GM12878 (cell line): Measurements from ENCODE around the gene MNAT1. TPM values are rescaled to one million over a fixed set of nuclear protein-coding genes. Genes with fewer than 3 reads are reported as not detected.

Experiments used
- ATAC-seq: fragments of 200-7000 bp; cut with Tn5 transposase; 3 replicates; pipeline ENCODE4 v1.9.1; 2020; ENCODE audit warnings: mild to moderate bottlenecking, moderate library complexity
- BruUV-seq: library from RNA; stranded (reverse); fragments of 400-500 nt; replicated peaks from 2 replicates; lab custom pipeline; 2021; lab: Mats Ljungman, UMichigan
- CTCF ChIA-PET: fragments of 300-600 bp; sonication (Branson Sonifier 250); formaldehyde crosslinking; extraction: SDS; loops from one replicate; lab custom pipeline; 2021; ENCODE audit warnings: inconsistent platforms; lab: Yijun Ruan, JAX
- POLR2A ChIA-PET: fragments of 350-600 bp; formaldehyde crosslinking; extraction: SDS; loops from one replicate; lab custom pipeline; 2021; ENCODE audit warnings: inconsistent platforms; lab: Charles Lee
- RAD21 ChIA-PET: fragments of 300-600 bp; sonication (Branson Sonifier 250); formaldehyde crosslinking; loops from one replicate; lab custom pipeline; 2023; ENCODE audit warnings: antibody characterized with exemption; ENCODE audit not compliant: unreplicated experiment; lab: Charles Lee
- SMC1A ChIA-PET: fragments of 300-600 bp; sonication (Branson Sonifier 250); formaldehyde crosslinking; loops from one replicate; lab custom pipeline; 2023; ENCODE audit not compliant: unreplicated experiment, uncharacterized antibody; lab: Charles Lee
- DNase-seq: peaks from one replicate; pipeline ENCODE4 v3.0.0-alpha.2; 2011; ENCODE audit warnings: low read depth, low spot score
- FAIRE-seq: peaks from 3 replicates; lab custom pipeline; 2011; peaks lifted over from hg19 to GRCh38; lab: Jason Lieb, UNC
- H2AFZ ChIP-seq: 2 replicates; pipeline ENCODE4 v1.6.0; 2011; ENCODE audit warnings: low read depth, low read length, control low read depth; ENCODE audit not compliant: control insufficient read depth
- H3K27ac ChIP-seq: 2 replicates; pipeline ENCODE4 v1.5.1; 2011; ENCODE audit warnings: control low read depth; ENCODE audit not compliant: control insufficient read depth, insufficient read depth
- H3K27me3 ChIP-seq, 2 experiments: replicated peaks in 1 of 2; 2 replicates each; pipeline versions ENCODE4 v1.6.0 to v1.6.1; 2011; ENCODE audit warnings: low read length in 1 of 2; ENCODE audit not compliant: control insufficient read depth in 2 of 2, insufficient read depth in 2 of 2
- H3K36me3 ChIP-seq, 2 experiments: 2 replicates each; pipeline ENCODE4 v1.5.1; 2011; ENCODE audit warnings: low read length in 1 of 2; ENCODE audit not compliant: control insufficient read depth in 2 of 2, insufficient read depth in 2 of 2
- H3K4me1 ChIP-seq: 2 replicates; pipeline ENCODE4 v1.6.1; 2011; ENCODE audit warnings: mild to moderate bottlenecking, low read length, moderate library complexity, mixed read lengths; ENCODE audit not compliant: control insufficient read depth, insufficient read depth
- H3K4me2 ChIP-seq: 2 replicates; pipeline ENCODE4 v1.6.0; 2011; ENCODE audit warnings: control low read depth; ENCODE audit not compliant: control insufficient read depth, insufficient read depth
- H3K4me3 ChIP-seq: fragments of 200-600 bp; sonication (generic); 2 replicates; pipeline ENCODE4 v1.5.1; 2016
- H3K79me2 ChIP-seq: 2 replicates; pipeline ENCODE4 v1.6.0; 2011; ENCODE audit warnings: low read length; ENCODE audit not compliant: control insufficient read depth, insufficient read depth
- H3K9ac ChIP-seq: 2 replicates; pipeline ENCODE4 v1.8.0; 2011; ENCODE audit warnings: low read length, control low read depth, mixed read lengths; ENCODE audit not compliant: control insufficient read depth, insufficient read depth
- H3K9me3 ChIP-seq: replicated peaks from 3 replicates; pipeline ENCODE4 v1.5.1; 2011; ENCODE audit warnings: mild to moderate bottlenecking, low read length; ENCODE audit not compliant: control insufficient read depth, insufficient read depth
- H4K20me1 ChIP-seq: 2 replicates; pipeline ENCODE4 v1.6.0; 2011; ENCODE audit not compliant: control insufficient read depth, insufficient read depth
- BRCA1 ChIP-seq: IDR thresholded peaks from 2 replicates; pipeline ENCODE4 v1.6.1; 2011; ENCODE audit warnings: low read depth, low read length, improper control_type of control experiment
- CBFB ChIP-seq: IDR thresholded peaks from 2 replicates; pipeline ENCODE4 v1.6.1; 2016; ENCODE audit warnings: antibody characterized with exemption, low read depth
- CBX5 ChIP-seq: sonication (generic); IDR thresholded peaks from 2 replicates; pipeline ENCODE4 v1.6.1; 2016; ENCODE audit warnings: low read depth, moderate library complexity, mild to moderate bottlenecking, inconsistent platforms
- HDGF ChIP-seq: fragments of 450-650 bp; IDR thresholded peaks from 2 replicates; pipeline ENCODE4 v1.6.1; 2016; ENCODE audit warnings: antibody characterized with exemption
- MTA2 ChIP-seq: fragments of 450-650 bp; IDR thresholded peaks from 2 replicates; pipeline ENCODE4 v1.6.1; 2016; ENCODE audit warnings: low read depth, mild to moderate bottlenecking, moderate library complexity
- RELA ChIP-seq: fragments of 450-650 bp; IDR thresholded peaks from 2 replicates; pipeline ENCODE4 v1.8.0; 2014; ENCODE audit warnings: borderline replicate concordance; ENCODE audit not compliant: partially characterized antibody
- SIX5 ChIP-seq: IDR thresholded peaks from 2 replicates; pipeline ENCODE4 v1.6.1; 2011; ENCODE audit warnings: mild to moderate bottlenecking, low read depth, low read length, moderate library complexity; ENCODE audit not compliant: severe bottlenecking
- WGBS: methylation state at CpG from one replicate; pipeline ENCODE4 v1.1.6; 2016; ENCODE audit warnings: low lambda C conversion rate; ENCODE audit not compliant: insufficient replicate concordance, insufficient coverage; ENCODE audit errors: missing lambda C conversion rate; 5-methylcytosine and 5-hydroxymethylcytosine counted together
- in situ Hi-C: fragments of 300-500 bp; cut with MboI; formaldehyde crosslinking; loops from 9 replicates; pipeline ENCODE4 v1.14.3; 2018; ENCODE audit warnings: mixed read lengths
- intact Hi-C: fragments of 100-400 bp; cut with micrococcal nuclease; formaldehyde crosslinking; loops from one replicate; pipeline ENCODE4 v1.14.2; 2022; ENCODE audit not compliant: unreplicated experiment
- polyA plus RNA-seq, 11 experiments: library from polyadenylated mRNA; depleted of rRNA in 4 of 11; unstranded in 6 of 11; stranded (reverse) in 5 of 11; fragments of >200 nt; fragmentation: Nextera tagmentation in 4 of 11; fragmentation: Illumina TruSeq in 1 of 11; extraction: Ambion mirVana in 4 of 11; extraction: Trizol in 1 of 11; gene quantifications; 1 replicate in 1 of 11; 2 replicates in 10 of 11; pipeline versions ENCODE4 v1.2.1 to v1.2.3, GENCODE V29; 2011 to 2016; ENCODE audit warnings: inconsistent platforms in 2 of 11, missing spikeins in 2 of 11, low read depth in 1 of 11
- total RNA-seq, 4 experiments: library from RNA; depleted of rRNA in 3 of 4; stranded (reverse); fragments of >200 nt in 3 of 4; fragmentation: Illumina TruSeq in 1 of 4; extraction: Trizol in 1 of 4; gene quantifications; 2 replicates each; pipeline versions ENCODE4 v1.2.1 to v1.2.3, GENCODE V29; 2013 to 2021
- TF ChIP-seq, protein P1 (sequence below): fragments of 450-650 bp; IDR thresholded peaks from 2 replicates; pipeline ENCODE4 v1.6.1; 2017; ENCODE audit warnings: mild to moderate bottlenecking, moderate library complexity
- TF ChIP-seq, protein P2 (sequence below): IDR thresholded peaks from 2 replicates; pipeline ENCODE4 v1.6.1; 2012; ENCODE audit warnings: mild to moderate bottlenecking, low read depth, low read length
- TF ChIP-seq, protein P3 (sequence below): fragments of 450-650 bp; IDR thresholded peaks from 2 replicates; pipeline ENCODE4 v1.6.1; 2018; ENCODE audit warnings: borderline replicate concordance, mild to moderate bottlenecking; ENCODE audit not compliant: partially characterized antibody
- TF ChIP-seq, protein P4 (sequence below): fragments of 450-650 bp; IDR thresholded peaks from 2 replicates; pipeline ENCODE4 v1.6.1; 2014; ENCODE audit warnings: mild to moderate bottlenecking

The MNAT1 gene
- total and polyA plus RNA-seq, 10 of the 15 experiments (the other 5 are each of a cell fraction or from before 2014, with no cell fraction given): 26.5 to 67.4 (median 40.8) TPM

DNA sequence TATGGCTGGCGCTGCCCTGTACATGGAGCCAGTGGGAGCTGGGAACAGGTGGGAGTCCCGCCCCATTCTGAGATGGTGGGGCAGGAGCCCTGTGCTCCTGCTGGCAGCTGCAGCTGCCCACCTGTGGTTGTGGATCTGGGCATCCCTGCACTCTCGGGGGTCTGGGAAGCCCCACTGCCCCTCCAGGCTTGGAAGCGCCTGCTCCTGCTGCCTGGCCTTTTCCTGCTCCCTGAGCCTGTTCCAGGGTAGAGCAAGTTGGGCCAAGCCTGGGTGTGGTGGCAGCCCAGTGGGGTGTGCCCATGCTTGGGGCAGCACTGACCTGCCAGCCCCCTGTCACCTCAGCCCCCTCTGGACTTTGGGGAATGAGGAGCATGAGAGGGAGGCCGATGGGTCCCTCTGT lies 104.0 kb downstream of the MNAT1 start:
- ChIA-PET CTCF (no interaction called here), POLR2A (no interaction called here), SMC1A (interaction anchor here (0.5 kb wide), 1 partner anchor 13 kb away, joined by 3 read pairs; no protein-coding TSS in a partner anchor), RAD21 (no interaction called here)
- no peak overlapping the region for H3K4me3 ChIP-seq
- H3K4me2 ChIP-seq: no peak overlapping the region
- no peak overlapping the region for H2AFZ ChIP-seq
- H3K27ac ChIP-seq: no peak overlapping the region
- ATAC-seq (no peak), DNase-seq (no peak), FAIRE-seq (no peak)
- H3K27me3 ChIP-seq: no peaks in the 10 kb centered on the region
- H3K9ac ChIP-seq: no peak overlapping the region
- no peaks in the 10 kb centered on the region for H3K4me1 ChIP-seq
- H3K79me2 ChIP-seq: no peaks in the 10 kb centered on the region
- peaks cover 0 to 6% of the 10 kb centered on the region in 2 experiments; a peak in 2 of 4 replicates for H3K36me3 ChIP-seq
- intact Hi-C loops (no loop called here), in situ Hi-C loops (no loop called here)
- H4K20me1 ChIP-seq: no peaks in the 10 kb centered on the region
- no peaks in the 10 kb centered on the region; the same call in 2 of the 3 replicates for H3K9me3 ChIP-seq
- WGBS: 97% methylated on average over 5 of the region's 5 CpGs
- BruUV-seq: no TSS peak
- TF ChIP-seq HDGF (no peak), CBX5 (no peak), SIX5 (no peak), MTA2 (no peak), CBFB (no peak), RELA (no peak), BRCA1 (no peak)
- TF ChIP-seq, protein P1, sequence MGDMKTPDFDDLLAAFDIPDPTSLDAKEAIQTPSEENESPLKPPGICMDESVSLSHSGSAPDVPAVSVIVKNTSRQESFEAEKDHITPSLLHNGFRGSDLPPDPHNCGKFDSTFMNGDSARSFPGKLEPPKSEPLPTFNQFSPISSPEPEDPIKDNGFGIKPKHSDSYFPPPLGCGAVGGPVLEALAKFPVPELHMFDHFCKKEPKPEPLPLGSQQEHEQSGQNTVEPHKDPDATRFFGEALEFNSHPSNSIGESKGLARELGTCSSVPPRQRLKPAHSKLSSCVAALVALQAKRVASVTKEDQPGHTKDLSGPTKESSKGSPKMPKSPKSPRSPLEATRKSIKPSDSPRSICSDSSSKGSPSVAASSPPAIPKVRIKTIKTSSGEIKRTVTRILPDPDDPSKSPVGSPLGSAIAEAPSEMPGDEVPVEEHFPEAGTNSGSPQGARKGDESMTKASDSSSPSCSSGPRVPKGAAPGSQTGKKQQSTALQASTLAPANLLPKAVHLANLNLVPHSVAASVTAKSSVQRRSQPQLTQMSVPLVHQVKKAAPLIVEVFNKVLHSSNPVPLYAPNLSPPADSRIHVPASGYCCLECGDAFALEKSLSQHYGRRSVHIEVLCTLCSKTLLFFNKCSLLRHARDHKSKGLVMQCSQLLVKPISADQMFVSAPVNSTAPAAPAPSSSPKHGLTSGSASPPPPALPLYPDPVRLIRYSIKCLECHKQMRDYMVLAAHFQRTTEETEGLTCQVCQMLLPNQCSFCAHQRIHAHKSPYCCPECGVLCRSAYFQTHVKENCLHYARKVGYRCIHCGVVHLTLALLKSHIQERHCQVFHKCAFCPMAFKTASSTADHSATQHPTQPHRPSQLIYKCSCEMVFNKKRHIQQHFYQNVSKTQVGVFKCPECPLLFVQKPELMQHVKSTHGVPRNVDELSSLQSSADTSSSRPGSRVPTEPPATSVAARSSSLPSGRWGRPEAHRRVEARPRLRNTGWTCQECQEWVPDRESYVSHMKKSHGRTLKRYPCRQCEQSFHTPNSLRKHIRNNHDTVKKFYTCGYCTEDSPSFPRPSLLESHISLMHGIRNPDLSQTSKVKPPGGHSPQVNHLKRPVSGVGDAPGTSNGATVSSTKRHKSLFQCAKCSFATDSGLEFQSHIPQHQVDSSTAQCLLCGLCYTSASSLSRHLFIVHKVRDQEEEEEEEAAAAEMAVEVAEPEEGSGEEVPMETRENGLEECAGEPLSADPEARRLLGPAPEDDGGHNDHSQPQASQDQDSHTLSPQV: no peak
- TF ChIP-seq, protein P2, sequence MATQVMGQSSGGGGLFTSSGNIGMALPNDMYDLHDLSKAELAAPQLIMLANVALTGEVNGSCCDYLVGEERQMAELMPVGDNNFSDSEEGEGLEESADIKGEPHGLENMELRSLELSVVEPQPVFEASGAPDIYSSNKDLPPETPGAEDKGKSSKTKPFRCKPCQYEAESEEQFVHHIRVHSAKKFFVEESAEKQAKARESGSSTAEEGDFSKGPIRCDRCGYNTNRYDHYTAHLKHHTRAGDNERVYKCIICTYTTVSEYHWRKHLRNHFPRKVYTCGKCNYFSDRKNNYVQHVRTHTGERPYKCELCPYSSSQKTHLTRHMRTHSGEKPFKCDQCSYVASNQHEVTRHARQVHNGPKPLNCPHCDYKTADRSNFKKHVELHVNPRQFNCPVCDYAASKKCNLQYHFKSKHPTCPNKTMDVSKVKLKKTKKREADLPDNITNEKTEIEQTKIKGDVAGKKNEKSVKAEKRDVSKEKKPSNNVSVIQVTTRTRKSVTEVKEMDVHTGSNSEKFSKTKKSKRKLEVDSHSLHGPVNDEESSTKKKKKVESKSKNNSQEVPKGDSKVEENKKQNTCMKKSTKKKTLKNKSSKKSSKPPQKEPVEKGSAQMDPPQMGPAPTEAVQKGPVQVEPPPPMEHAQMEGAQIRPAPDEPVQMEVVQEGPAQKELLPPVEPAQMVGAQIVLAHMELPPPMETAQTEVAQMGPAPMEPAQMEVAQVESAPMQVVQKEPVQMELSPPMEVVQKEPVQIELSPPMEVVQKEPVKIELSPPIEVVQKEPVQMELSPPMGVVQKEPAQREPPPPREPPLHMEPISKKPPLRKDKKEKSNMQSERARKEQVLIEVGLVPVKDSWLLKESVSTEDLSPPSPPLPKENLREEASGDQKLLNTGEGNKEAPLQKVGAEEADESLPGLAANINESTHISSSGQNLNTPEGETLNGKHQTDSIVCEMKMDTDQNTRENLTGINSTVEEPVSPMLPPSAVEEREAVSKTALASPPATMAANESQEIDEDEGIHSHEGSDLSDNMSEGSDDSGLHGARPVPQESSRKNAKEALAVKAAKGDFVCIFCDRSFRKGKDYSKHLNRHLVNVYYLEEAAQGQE: no peak
- TF ChIP-seq, protein P3, sequence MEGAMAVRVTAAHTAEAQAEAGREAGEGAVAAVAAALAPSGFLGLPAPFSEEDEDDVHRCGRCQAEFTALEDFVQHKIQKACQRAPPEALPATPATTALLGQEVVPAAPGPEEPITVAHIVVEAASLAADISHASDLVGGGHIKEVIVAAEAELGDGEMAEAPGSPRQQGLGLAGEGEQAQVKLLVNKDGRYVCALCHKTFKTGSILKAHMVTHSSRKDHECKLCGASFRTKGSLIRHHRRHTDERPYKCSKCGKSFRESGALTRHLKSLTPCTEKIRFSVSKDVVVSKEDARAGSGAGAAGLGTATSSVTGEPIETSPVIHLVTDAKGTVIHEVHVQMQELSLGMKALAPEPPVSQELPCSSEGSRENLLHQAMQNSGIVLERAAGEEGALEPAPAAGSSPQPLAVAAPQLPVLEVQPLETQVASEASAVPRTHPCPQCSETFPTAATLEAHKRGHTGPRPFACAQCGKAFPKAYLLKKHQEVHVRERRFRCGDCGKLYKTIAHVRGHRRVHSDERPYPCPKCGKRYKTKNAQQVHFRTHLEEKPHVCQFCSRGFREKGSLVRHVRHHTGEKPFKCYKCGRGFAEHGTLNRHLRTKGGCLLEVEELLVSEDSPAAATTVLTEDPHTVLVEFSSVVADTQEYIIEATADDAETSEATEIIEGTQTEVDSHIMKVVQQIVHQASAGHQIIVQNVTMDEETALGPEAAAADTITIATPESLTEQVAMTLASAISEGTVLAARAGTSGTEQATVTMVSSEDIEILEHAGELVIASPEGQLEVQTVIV: no peak
- TF ChIP-seq, protein P4, sequence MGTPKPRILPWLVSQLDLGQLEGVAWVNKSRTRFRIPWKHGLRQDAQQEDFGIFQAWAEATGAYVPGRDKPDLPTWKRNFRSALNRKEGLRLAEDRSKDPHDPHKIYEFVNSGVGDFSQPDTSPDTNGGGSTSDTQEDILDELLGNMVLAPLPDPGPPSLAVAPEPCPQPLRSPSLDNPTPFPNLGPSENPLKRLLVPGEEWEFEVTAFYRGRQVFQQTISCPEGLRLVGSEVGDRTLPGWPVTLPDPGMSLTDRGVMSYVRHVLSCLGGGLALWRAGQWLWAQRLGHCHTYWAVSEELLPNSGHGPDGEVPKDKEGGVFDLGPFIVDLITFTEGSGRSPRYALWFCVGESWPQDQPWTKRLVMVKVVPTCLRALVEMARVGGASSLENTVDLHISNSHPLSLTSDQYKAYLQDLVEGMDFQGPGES: no peak
